GM19099 (cell line): ENCODE data around the gene PLTP.

Source experiments
- POLR2A ChIP-seq: IDR thresholded peaks from 3 replicates; pipeline ENCODE4 v1.6.1; 2011; ENCODE audit warnings: low read depth; ENCODE audit not compliant: insufficient read length; ENCODE audit errors: extremely low read depth

The PLTP gene

GRCh38 chr20:45897289-45897688, 14.7 kb downstream of the PLTP start:
- TF ChIP-seq POLR2A = no peak

- no peak for TF ChIP-seq POLR2A
Observed at GRCh38 chr20:45896641-45897161, 15.3 kb downstream of the PLTP start.

GRCh38 chr20:45894797-45895196, 17.2 kb downstream of the PLTP start:
- TF ChIP-seq POLR2A = no peak

- TF ChIP-seq POLR2A = no peak
Observed at GRCh38 chr20:45893831-45894230, 18.1 kb downstream of the PLTP start.

GRCh38 chr20:45892828-45893500, 19.0 kb downstream of the PLTP start:
- no peak for TF ChIP-seq POLR2A

- TF ChIP-seq POLR2A = no peak
Observed at GRCh38 chr20:45892049-45892825, 19.7 kb downstream of the PLTP start.

GRCh38 chr20:45890985-45891983, 20.7 kb downstream of the PLTP start, which contains the start of the genes CTSA and NEURL2:
Gene CTSA (plus strand): TSS chr20:45891335. CDS start chr20:45891569, 234 bp downstream.
Gene NEURL2 (minus strand): TSS chr20:45891208. CDS start chr20:45890991, 217 bp downstream.
- TF ChIP-seq POLR2A = peak; percentile 71

GRCh38 chr20:45890077-45890984, 21.6 kb downstream of the PLTP start:
- no peak for TF ChIP-seq POLR2A

GRCh38 chr20:45888681-45889080, 23.3 kb downstream of the PLTP start:
- TF ChIP-seq POLR2A = no peak

- TF ChIP-seq POLR2A = no peak
Observed at GRCh38 chr20:45887346-45887715, 24.6 kb downstream of the PLTP start, which contains the start of gene SPATA25. Gene SPATA25 (minus strand): TSS chr20:45887622. CDS start chr20:45887590, 32 bp downstream.

GRCh38 chr20:45886590-45887345, 25.2 kb downstream of the PLTP start:
- TF ChIP-seq POLR2A = no peak

- TF ChIP-seq POLR2A = no peak
Observed at GRCh38 chr20:45883100-45883469, 28.9 kb downstream of the PLTP start.
